ENCODE data around the gene MCOLN3.

The MCOLN3 gene

GRCh38 chr1:85070972-85071492 is 22.7 kb upstream of the MCOLN3 start:
- Histone ChIP-seq H3K36me3 (ENCODE audit: control insufficient read depth, insufficient read depth, low read length) (no peaks in the 10 kb centered on the region), H3K27ac (ENCODE audit: low read depth, low read length) (no peak overlapping the region), H3K9ac (ENCODE audit: low read length) (no peak overlapping the region), H3K4me3 (ENCODE audit: low read depth, low read length) (no peak overlapping the region), H3K9me3 (ENCODE audit: control insufficient read depth, insufficient read depth, low read depth, low read length) (no peaks in the 10 kb centered on the region), H3K4me1 (ENCODE audit: control insufficient read depth, insufficient read depth, low read length) (no peaks in the 10 kb centered on the region), H3K27me3 (ENCODE audit: control insufficient read depth, insufficient read depth, low read length) (no peaks in the 10 kb centered on the region)

GRCh38 chr1:85068846-85069245 is 20.5 kb upstream of the MCOLN3 start:
- H3K9ac ChIP-seq (ENCODE audit: low read length), result no peak overlapping the region
- no peaks in the 10 kb centered on the region for H3K4me1 ChIP-seq (ENCODE audit: control insufficient read depth, insufficient read depth, low read length)
- H3K36me3 ChIP-seq (ENCODE audit: control insufficient read depth, insufficient read depth, low read length), result no peaks in the 10 kb centered on the region
- H3K4me3 ChIP-seq (ENCODE audit: low read depth, low read length), result no peak overlapping the region
- no peaks in the 10 kb centered on the region for H3K9me3 ChIP-seq (ENCODE audit: control insufficient read depth, insufficient read depth, low read depth, low read length)
- no peak overlapping the region for H3K27ac ChIP-seq (ENCODE audit: low read depth, low read length)
- H3K27me3 ChIP-seq (ENCODE audit: control insufficient read depth, insufficient read depth, low read length), result no peaks in the 10 kb centered on the region

GRCh38 chr1:85065550-85065949 is 17.2 kb upstream of the MCOLN3 start:
- Histone ChIP-seq H3K27me3 (ENCODE audit: control insufficient read depth, insufficient read depth, low read length) (no peaks in the 10 kb centered on the region), H3K36me3 (ENCODE audit: control insufficient read depth, insufficient read depth, low read length) (no peaks in the 10 kb centered on the region), H3K27ac (ENCODE audit: low read depth, low read length) (no peak overlapping the region), H3K9ac (ENCODE audit: low read length) (no peak overlapping the region), H3K4me3 (ENCODE audit: low read depth, low read length) (no peak overlapping the region), H3K9me3 (ENCODE audit: control insufficient read depth, insufficient read depth, low read depth, low read length) (no peaks in the 10 kb centered on the region), H3K4me1 (ENCODE audit: control insufficient read depth, insufficient read depth, low read length) (peaks cover 7% of the 10 kb centered on the region; the same call in 1 of the 2 replicates)

DNA sequence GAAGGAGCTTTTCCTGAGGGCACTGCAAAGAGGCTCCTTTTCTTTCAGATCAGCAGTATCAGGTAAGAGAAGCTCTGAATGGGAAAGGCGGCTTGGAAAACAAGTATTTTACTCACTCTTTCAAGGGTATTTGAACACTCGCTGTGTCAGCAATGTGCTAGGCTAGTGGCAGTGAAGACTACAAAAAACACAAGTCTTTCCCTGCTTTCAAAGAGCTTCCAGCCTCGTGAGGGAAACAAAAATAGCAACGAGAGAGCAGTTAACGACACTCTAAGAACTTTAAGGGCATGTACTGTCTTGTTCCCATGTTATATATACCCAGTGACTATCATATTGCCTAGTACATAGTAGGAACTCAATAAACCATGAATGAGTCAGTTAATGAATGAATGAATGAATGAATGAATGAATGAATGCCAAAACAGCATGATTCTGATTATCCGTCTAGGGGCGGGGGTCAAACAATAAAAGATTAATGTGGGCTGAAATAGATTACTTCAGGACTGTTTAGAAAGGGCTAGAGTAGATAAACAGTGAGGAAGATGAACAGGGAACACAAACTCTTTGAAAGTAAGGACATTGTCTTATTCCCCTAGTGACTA is 14.2 kb upstream of the MCOLN3 start:
- H3K9me3 ChIP-seq (ENCODE audit: control insufficient read depth, insufficient read depth, low read depth, low read length), result no peaks in the 10 kb centered on the region
- peaks cover 7% of the 10 kb centered on the region; the same call in 1 of the 2 replicates for H3K4me1 ChIP-seq (ENCODE audit: control insufficient read depth, insufficient read depth, low read length)
- no peaks in the 10 kb centered on the region for H3K36me3 ChIP-seq (ENCODE audit: control insufficient read depth, insufficient read depth, low read length)
- H3K9ac ChIP-seq (ENCODE audit: low read length), result no peak overlapping the region
- no peaks in the 10 kb centered on the region for H3K27me3 ChIP-seq (ENCODE audit: control insufficient read depth, insufficient read depth, low read length)
- H3K27ac ChIP-seq (ENCODE audit: low read depth, low read length), result no peak overlapping the region
- H3K4me3 ChIP-seq (ENCODE audit: low read depth, low read length), result peak overlapping the region; percentile 65

DNA sequence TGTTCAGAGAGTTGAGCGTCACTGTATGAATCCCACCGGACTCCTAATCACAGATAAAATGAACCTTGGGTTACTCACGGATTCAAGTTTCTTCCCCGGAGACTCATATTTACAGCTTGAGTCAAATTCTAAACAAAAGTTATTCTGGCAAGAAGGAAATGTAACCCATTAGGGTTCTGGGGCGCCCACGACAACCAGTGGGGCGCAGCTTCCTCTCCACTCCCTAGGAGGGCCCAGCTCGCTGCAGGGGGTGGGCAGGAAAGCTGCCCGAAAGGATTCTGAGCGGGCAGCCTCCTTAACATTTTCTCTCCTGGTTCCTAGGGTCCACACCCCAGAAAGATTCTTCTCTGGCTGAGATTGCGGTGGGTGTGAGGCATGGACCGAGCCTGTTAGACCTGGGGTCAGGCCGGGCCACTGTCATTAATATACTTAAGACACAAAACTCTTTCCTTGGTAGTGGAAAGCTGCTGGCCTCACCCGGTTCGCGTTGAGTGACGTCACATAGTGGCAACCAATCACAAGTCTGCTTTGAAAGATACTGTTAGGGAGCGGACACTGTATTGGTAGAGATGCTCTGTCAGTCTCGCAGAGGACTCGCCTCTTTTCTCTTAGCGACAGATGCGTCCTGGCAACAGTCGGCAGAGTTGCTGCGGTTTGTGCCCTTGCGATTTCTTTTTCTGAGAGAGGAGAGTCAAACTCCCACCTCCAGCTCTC is 13.6 kb upstream of the MCOLN3 start:
- no peak overlapping the region for H3K9ac ChIP-seq (ENCODE audit: low read length)

DNA sequence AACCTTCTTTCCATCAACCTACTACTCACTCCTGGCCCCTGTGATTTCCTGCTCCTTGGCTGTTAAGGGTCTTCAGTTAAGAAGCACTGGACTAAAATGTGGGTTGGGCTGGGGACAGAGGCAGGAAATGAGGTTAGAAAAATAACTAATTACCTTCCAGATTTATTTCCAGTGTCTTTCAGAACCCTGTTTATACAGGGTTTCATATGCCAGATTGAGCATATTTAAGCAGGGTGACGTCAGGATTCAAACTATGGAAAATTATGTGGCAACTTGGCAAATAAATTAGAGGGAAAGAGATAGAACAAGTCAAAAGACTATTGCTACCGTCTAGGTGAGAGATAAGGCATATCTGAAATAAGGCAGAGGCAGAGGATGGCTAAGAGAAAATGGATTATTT is 11.7 kb upstream of the MCOLN3 start:
- H3K27me3 ChIP-seq (ENCODE audit: control insufficient read depth, insufficient read depth, low read length), result no peaks in the 10 kb centered on the region
- no peaks in the 10 kb centered on the region for H3K9me3 ChIP-seq (ENCODE audit: control insufficient read depth, insufficient read depth, low read depth, low read length)
- H3K36me3 ChIP-seq (ENCODE audit: control insufficient read depth, insufficient read depth, low read length), result no peaks in the 10 kb centered on the region
- no peak overlapping the region for H3K4me3 ChIP-seq (ENCODE audit: low read depth, low read length)
- H3K9ac ChIP-seq (ENCODE audit: low read length), result no peak overlapping the region
- H3K27ac ChIP-seq (ENCODE audit: low read depth, low read length), result no peak overlapping the region
- H3K4me1 ChIP-seq (ENCODE audit: control insufficient read depth, insufficient read depth, low read length), result peaks cover 7% of the 10 kb centered on the region; the same call in 1 of the 2 replicates

More for the DNA sequence above, 13.6 kb upstream of the MCOLN3 start:
- Histone ChIP-seq H3K4me1 (ENCODE audit: control insufficient read depth, insufficient read depth, low read length) (peaks cover 7% of the 10 kb centered on the region; the same call in 1 of the 2 replicates), H3K9me3 (ENCODE audit: control insufficient read depth, insufficient read depth, low read depth, low read length) (no peaks in the 10 kb centered on the region), H3K36me3 (ENCODE audit: control insufficient read depth, insufficient read depth, low read length) (no peaks in the 10 kb centered on the region), H3K4me3 (ENCODE audit: low read depth, low read length) (peak overlapping the region; percentile 65), H3K27me3 (ENCODE audit: control insufficient read depth, insufficient read depth, low read length) (no peaks in the 10 kb centered on the region), H3K27ac (ENCODE audit: low read depth, low read length) (no peak overlapping the region)

- H3K4me1 ChIP-seq (ENCODE audit: control insufficient read depth, insufficient read depth, low read length), result peaks cover 7% of the 10 kb centered on the region; the same call in 1 of the 2 replicates
- no peaks in the 10 kb centered on the region for H3K36me3 ChIP-seq (ENCODE audit: control insufficient read depth, insufficient read depth, low read length)
- H3K9me3 ChIP-seq (ENCODE audit: control insufficient read depth, insufficient read depth, low read depth, low read length), result no peaks in the 10 kb centered on the region
- H3K9ac ChIP-seq (ENCODE audit: low read length), result no peak overlapping the region
- no peak overlapping the region for H3K4me3 ChIP-seq (ENCODE audit: low read depth, low read length)
- no peak overlapping the region for H3K27ac ChIP-seq (ENCODE audit: low read depth, low read length)
- H3K27me3 ChIP-seq (ENCODE audit: control insufficient read depth, insufficient read depth, low read length), result no peaks in the 10 kb centered on the region
Observed at GRCh38 chr1:85059563-85059962, 11.3 kb upstream of the MCOLN3 start.

DNA sequence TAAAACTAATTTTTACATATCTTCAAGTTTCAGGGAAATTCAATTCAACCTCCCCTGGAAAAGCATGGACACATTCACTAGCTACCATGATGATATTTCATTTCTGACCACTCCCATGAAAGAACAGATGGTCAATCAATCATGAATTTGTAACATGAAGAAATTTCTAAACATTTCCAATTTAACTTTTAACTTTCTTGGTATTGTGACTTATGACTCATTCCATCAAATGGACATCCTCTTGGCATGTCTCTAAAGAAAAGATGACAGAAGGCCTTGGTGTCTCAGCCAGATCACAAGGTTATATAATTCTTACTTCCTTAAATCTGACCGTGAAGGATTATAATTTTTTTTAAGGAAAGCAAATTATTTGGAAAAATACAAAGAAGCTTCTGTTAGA is 10.5 kb upstream of the MCOLN3 start:
- Histone ChIP-seq H3K9me3 (ENCODE audit: control insufficient read depth, insufficient read depth, low read depth, low read length) (no peaks in the 10 kb centered on the region), H3K4me3 (ENCODE audit: low read depth, low read length) (no peak overlapping the region), H3K9ac (ENCODE audit: low read length) (no peak overlapping the region), H3K27me3 (ENCODE audit: control insufficient read depth, insufficient read depth, low read length) (no peaks in the 10 kb centered on the region), H3K36me3 (ENCODE audit: control insufficient read depth, insufficient read depth, low read length) (no peaks in the 10 kb centered on the region), H3K27ac (ENCODE audit: low read depth, low read length) (no peak overlapping the region), H3K4me1 (ENCODE audit: control insufficient read depth, insufficient read depth, low read length) (peaks cover 7% of the 10 kb centered on the region; the same call in 1 of the 2 replicates)

DNA sequence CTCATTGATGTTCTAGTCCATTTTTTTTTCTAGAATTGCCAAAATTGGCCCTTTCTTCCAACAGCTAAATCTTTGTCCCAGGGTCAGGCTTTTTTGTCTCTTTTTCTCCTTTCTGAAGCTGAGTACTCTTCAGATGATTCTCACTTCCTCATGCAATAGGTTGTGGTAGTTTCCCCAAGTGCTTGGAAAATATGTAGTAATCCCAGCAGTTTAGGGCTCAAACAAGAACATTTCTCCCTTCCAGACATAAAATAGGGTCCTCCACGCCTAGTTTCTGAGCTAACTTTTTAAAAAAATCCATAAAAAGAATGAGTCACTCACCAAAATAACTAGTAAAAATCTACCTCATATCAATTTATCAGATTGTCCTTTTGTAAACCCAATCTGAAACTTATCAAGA is 10.0 kb upstream of the MCOLN3 start:
- peaks cover 4% of the 10 kb centered on the region; the same call in 1 of the 2 replicates for H3K4me1 ChIP-seq (ENCODE audit: control insufficient read depth, insufficient read depth, low read length)
- H3K9me3 ChIP-seq (ENCODE audit: control insufficient read depth, insufficient read depth, low read depth, low read length), result no peaks in the 10 kb centered on the region
- no peaks in the 10 kb centered on the region for H3K36me3 ChIP-seq (ENCODE audit: control insufficient read depth, insufficient read depth, low read length)
- H3K27ac ChIP-seq (ENCODE audit: low read depth, low read length), result no peak overlapping the region
- H3K4me3 ChIP-seq (ENCODE audit: low read depth, low read length), result no peak overlapping the region
- no peaks in the 10 kb centered on the region for H3K27me3 ChIP-seq (ENCODE audit: control insufficient read depth, insufficient read depth, low read length)
- no peak overlapping the region for H3K9ac ChIP-seq (ENCODE audit: low read length)

- H3K4me3 ChIP-seq (ENCODE audit: low read depth, low read length), result no peak overlapping the region
- no peaks in the 10 kb centered on the region for H3K9me3 ChIP-seq (ENCODE audit: control insufficient read depth, insufficient read depth, low read depth, low read length)
- no peaks in the 10 kb centered on the region for H3K36me3 ChIP-seq (ENCODE audit: control insufficient read depth, insufficient read depth, low read length)
- peaks cover 10% of the 10 kb centered on the region for H3K4me1 ChIP-seq (ENCODE audit: control insufficient read depth, insufficient read depth, low read length)
- no peak overlapping the region for H3K27ac ChIP-seq (ENCODE audit: low read depth, low read length)
- H3K27me3 ChIP-seq (ENCODE audit: control insufficient read depth, insufficient read depth, low read length), result peaks cover 6% of the 10 kb centered on the region
- no peak overlapping the region for H3K9ac ChIP-seq (ENCODE audit: low read length)
Observed at GRCh38 chr1:85054664-85055063, 6.4 kb upstream of the MCOLN3 start.

- Histone ChIP-seq H3K9ac (ENCODE audit: low read length) (peak overlapping the region; percentile 37), H3K9me3 (ENCODE audit: control insufficient read depth, insufficient read depth, low read depth, low read length) (no peaks in the 10 kb centered on the region), H3K4me1 (ENCODE audit: control insufficient read depth, insufficient read depth, low read length) (peaks cover 16% of the 10 kb centered on the region), H3K4me3 (ENCODE audit: low read depth, low read length) (peak overlapping the region; percentile 63), H3K36me3 (ENCODE audit: control insufficient read depth, insufficient read depth, low read length) (no peaks in the 10 kb centered on the region), H3K27ac (ENCODE audit: low read depth, low read length) (no peak overlapping the region), H3K27me3 (ENCODE audit: control insufficient read depth, insufficient read depth, low read length) (peaks cover 54% of the 10 kb centered on the region)
Observed at GRCh38 chr1:85049735-85050166, 1.5 kb upstream of the MCOLN3 start.
